ENCODE measurements around the gene IMPACT. TPM values are rescaled to one million over a fixed set of nuclear protein-coding genes. Genes with fewer than 3 reads are reported as not detected.

The IMPACT gene
- total RNA-seq, 1 donor from 2014 or later, result 6.2 TPM

DNA sequence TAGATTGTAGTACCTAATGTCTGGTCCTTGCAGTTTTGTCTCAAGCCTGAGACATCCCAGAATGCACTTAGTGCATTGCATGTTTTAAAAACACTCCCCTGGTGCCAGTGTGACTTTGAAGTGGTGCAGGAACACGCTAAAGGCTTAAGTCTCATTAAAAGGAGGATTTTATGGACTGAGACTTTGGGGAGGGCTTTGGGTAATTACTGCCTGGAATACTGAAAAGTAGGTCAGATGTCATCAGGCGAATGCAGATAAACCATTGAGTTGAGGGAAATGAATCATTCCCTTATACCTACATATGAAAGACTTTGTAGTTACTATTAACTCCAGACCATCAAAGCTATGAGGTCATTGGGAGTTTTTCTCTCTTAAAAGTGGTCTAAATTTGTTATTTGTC is 25.9 kb upstream of the IMPACT start:
- no peaks in the 10 kb centered on the region for H3K36me3 Mint-ChIP-seq (ENCODE audit: low read depth)

DNA sequence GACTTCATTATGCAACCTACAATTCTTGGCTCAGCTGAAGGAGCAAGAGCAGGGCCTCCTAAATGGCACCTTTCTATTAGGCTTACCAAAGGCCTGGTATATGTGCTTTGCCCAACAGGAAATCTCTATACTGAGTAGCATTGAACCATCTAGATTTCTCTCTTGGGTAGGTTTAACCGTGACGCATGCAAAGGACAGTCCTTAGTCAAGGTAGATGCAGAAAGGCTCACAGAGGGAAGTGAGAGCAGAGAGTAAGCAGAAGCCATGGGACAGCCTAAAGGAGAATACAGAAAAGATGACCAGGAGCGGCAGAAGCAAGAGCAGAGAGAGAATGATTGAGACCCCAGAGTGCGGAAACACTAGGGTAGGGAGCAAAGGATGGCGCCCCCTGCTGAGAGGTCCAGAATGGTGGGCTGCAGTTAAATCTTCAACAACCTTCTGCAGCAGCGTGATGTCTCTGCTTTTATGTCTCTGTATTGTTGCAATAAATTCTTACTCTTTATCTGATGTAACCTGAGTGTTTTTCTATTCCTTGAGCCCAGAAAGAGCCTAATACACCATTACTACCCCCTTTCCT is 24.2 kb upstream of the IMPACT start:
- no peaks in the 10 kb centered on the region for H3K36me3 Mint-ChIP-seq (ENCODE audit: low read depth)
- H3K27me3 Mint-ChIP-seq (ENCODE audit: low read depth), result peaks cover 68% of the 10 kb centered on the region
- intact Hi-C loops (cut with micrococcal nuclease), result no loop called here
- peaks cover 13% of the 10 kb centered on the region for H3K4me1 Mint-ChIP-seq (ENCODE audit: low read depth)
- H3K27ac Mint-ChIP-seq, result no peak overlapping the region
- DNase-seq (ENCODE audit: low spot score), result no peak
- no peaks in the 10 kb centered on the region for H3K9me3 Mint-ChIP-seq
- no peak overlapping the region for H3K4me3 Mint-ChIP-seq (ENCODE audit: low read depth)

More for the DNA sequence above, 25.9 kb upstream of the IMPACT start:
- Mint-ChIP-seq H3K27me3 (ENCODE audit: low read depth) (peaks cover 62% of the 10 kb centered on the region), H3K4me3 (ENCODE audit: low read depth) (no peak overlapping the region), H3K9me3 (no peaks in the 10 kb centered on the region), H3K27ac (no peak overlapping the region), H3K4me1 (ENCODE audit: low read depth) (peaks cover 17% of the 10 kb centered on the region)
- no peak for DNase-seq (ENCODE audit: low spot score)
- intact Hi-C loops (cut with micrococcal nuclease), result no loop called here

DNA sequence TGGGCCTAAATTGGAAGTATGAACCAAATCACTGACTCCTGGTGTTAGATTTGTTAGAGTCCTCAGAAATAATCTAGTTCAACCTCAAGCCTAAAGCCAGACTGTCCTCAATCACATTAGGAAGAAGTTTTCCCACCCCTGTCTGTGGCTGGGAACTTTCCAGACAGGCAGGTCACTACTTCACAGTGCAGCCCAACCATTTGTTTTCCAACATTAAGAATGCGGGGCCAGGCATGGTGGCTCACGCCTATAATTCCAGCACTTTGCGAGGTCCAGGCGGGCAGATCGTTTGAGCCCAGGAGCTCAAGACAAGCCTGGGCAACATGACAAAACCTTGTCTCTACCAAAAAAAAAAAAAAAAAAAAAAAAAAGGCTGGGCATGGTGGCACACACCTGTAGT is 23.4 kb upstream of the IMPACT start:
- Mint-ChIP-seq H3K4me1 (ENCODE audit: low read depth) (peaks cover 10% of the 10 kb centered on the region), H3K36me3 (ENCODE audit: low read depth) (no peaks in the 10 kb centered on the region), H3K4me3 (ENCODE audit: low read depth) (no peak overlapping the region), H3K9me3 (no peaks in the 10 kb centered on the region), H3K27ac (no peak overlapping the region), H3K27me3 (ENCODE audit: low read depth) (peaks cover 71% of the 10 kb centered on the region)
- DNase-seq (ENCODE audit: low spot score), result no peak
- intact Hi-C loops (cut with micrococcal nuclease), result no loop called here

DNA sequence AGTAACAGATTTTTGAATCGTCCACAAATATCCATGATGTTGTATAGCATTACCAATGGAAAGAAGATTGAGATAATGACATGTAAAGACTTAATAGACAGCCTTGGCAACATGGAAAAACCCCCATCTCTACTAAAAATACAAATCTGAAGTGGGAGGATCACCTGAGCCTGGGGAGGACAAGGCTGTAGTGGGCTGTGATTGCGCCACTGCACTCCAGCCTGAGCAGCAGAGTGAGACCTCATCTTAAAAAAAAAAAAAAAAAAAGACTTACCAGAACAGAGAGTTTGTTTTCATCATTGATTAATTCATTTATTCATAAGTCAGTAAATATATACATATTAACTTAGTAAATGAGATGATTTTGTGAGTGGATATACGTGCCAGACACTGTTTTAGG is 21.9 kb upstream of the IMPACT start:
- peaks cover 71% of the 10 kb centered on the region for H3K27me3 Mint-ChIP-seq (ENCODE audit: low read depth)
- no peak for DNase-seq (ENCODE audit: low spot score)

DNA sequence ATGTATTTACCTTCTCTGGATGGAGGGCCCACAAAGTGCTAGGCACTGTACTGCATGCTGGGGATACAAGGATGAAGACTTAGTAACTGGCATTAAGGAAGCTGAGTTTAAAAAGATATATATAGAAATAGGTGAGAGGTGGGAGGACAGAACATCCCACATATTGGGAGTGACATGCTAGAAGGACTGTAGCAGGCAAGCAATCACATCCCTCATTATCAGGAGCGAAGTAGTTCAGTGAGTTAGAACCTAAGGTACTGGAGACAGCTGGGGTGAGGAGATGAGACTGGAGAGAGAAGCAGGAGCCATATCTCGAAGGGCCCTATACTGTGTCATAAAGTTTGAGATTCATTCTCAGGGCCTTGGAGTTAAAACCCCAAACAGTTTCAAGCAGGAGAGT is 18.0 kb upstream of the IMPACT start:
- Mint-ChIP-seq H3K4me1 (ENCODE audit: low read depth) (peaks cover 11% of the 10 kb centered on the region), H3K9me3 (peaks cover 16% of the 10 kb centered on the region), H3K27ac (no peak overlapping the region), H3K4me3 (ENCODE audit: low read depth) (no peak overlapping the region), H3K36me3 (ENCODE audit: low read depth) (peaks cover 3% of the 10 kb centered on the region), H3K27me3 (ENCODE audit: low read depth) (peaks cover 57% of the 10 kb centered on the region)
- intact Hi-C loops (cut with micrococcal nuclease), result no loop called here
- DNase-seq (ENCODE audit: low spot score), result no peak

More for the DNA sequence above, 21.9 kb upstream of the IMPACT start:
- Mint-ChIP-seq H3K9me3 (no peaks in the 10 kb centered on the region), H3K4me1 (ENCODE audit: low read depth) (peaks cover 6% of the 10 kb centered on the region), H3K36me3 (ENCODE audit: low read depth) (no peaks in the 10 kb centered on the region), H3K4me3 (ENCODE audit: low read depth) (no peak overlapping the region), H3K27ac (no peak overlapping the region)
- intact Hi-C loops (cut with micrococcal nuclease), result no loop called here

DNA sequence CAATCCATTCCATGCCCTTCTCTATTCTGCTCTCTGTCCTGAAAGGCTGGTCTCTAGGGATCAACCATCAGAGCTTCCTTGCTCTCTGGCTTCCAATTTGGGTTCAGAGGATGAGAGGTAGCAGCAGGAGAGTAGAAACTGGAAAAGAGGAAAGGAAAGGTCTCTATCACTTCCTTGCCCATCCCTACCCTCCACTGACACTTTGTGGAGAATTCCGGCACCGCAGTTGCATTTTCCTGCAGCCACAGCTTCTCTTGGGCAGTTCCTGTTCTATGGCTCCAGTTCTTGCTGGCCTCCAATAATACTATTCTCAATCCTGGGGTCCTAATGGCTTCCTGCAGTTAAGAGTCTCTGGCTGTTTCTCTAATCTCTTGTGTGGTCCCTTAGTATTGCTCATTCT is 13.3 kb upstream of the IMPACT start:
- no peak overlapping the region for H3K27ac Mint-ChIP-seq
- H3K9me3 Mint-ChIP-seq, result peaks cover 17% of the 10 kb centered on the region
- intact Hi-C loops (cut with micrococcal nuclease), result loop anchor here (5.0 to 10.0 kb wide), 2 partner anchors 358 to 396 kb away; no protein-coding TSS in a partner anchor
- peaks cover 41% of the 10 kb centered on the region for H3K27me3 Mint-ChIP-seq (ENCODE audit: low read depth)
- H3K4me3 Mint-ChIP-seq (ENCODE audit: low read depth), result no peak overlapping the region
- H3K4me1 Mint-ChIP-seq (ENCODE audit: low read depth), result peaks cover 26% of the 10 kb centered on the region
- DNase-seq (ENCODE audit: low spot score), result no peak
- H3K36me3 Mint-ChIP-seq (ENCODE audit: low read depth), result peaks cover 4% of the 10 kb centered on the region

DNA sequence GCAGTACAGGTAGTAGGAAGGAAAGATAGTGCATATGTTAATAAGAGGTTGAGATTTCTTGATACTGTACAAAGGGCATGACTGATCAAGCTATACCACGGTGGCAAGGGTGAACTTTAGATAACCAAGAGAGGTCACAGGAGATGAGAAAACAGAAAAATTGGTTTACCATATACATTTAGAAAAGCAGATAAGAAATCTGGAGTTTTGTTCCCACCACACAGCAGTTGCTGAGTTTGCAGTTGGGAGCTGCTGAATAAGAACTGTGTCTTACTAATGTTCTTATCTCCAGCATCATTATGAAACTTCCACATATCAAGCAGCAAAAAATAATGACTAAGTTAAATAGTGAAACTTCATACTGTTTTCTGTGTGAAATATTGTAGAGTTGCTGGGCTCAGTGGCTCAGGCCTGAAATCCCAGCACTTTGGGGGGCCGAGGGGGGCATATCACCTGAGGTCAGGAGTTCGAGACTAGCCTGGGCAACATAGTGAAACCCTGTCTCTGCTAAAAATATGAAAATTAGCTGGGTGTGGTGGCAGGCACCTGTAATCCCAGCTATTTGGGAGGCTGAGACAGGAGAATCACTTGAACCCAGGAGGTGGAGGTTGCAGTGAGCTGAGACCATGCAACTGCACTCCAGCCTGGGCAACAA is 12.0 kb upstream of the IMPACT start:
- no peak overlapping the region for H3K4me3 Mint-ChIP-seq (ENCODE audit: low read depth)
- H3K4me1 Mint-ChIP-seq (ENCODE audit: low read depth), result peaks cover 26% of the 10 kb centered on the region
- peaks cover 40% of the 10 kb centered on the region for H3K27me3 Mint-ChIP-seq (ENCODE audit: low read depth)
- peaks cover 17% of the 10 kb centered on the region for H3K9me3 Mint-ChIP-seq
- DNase-seq (ENCODE audit: low spot score), result peak; percentile 32
- intact Hi-C loops (cut with micrococcal nuclease), result loop anchor here (1.0 to 10.0 kb wide), 9 partner anchors 14 to 397 kb away; partner anchors contain the start of genes HRH4 and OSBPL1A
- H3K36me3 Mint-ChIP-seq (ENCODE audit: low read depth), result peaks cover 4% of the 10 kb centered on the region
- no peak overlapping the region for H3K27ac Mint-ChIP-seq

DNA sequence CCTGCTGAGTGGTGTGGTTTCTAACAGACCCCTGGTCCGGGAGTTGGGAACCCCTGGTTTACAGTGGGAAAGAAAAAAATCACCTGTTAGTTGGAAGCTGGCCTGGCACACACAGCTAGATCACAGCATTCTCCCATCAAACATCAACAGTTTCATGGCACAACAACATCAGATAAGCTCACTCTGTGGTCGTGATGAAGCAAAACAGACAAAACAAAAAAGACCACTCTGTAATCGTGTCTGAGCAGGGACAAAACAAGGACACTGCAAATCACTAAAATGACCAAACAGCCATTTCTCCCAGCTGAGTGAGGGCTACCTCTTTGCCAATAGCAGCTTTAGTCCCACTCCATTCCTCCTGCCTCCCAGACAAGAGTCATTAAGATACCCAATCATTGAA is 9.0 kb upstream of the IMPACT start:
- Mint-ChIP-seq H3K9me3 (peaks cover 11% of the 10 kb centered on the region), H3K27ac (no peak overlapping the region), H3K4me1 (ENCODE audit: low read depth) (peaks cover 25% of the 10 kb centered on the region), H3K4me3 (ENCODE audit: low read depth) (no peak overlapping the region), H3K36me3 (ENCODE audit: low read depth) (peaks cover 4% of the 10 kb centered on the region), H3K27me3 (ENCODE audit: low read depth) (peaks cover 50% of the 10 kb centered on the region)
- no peak for DNase-seq (ENCODE audit: low spot score)
- intact Hi-C loops (cut with micrococcal nuclease), result loop anchor here (10.0 kb wide), 1 partner anchor 363 kb away; no protein-coding TSS in a partner anchor

DNA sequence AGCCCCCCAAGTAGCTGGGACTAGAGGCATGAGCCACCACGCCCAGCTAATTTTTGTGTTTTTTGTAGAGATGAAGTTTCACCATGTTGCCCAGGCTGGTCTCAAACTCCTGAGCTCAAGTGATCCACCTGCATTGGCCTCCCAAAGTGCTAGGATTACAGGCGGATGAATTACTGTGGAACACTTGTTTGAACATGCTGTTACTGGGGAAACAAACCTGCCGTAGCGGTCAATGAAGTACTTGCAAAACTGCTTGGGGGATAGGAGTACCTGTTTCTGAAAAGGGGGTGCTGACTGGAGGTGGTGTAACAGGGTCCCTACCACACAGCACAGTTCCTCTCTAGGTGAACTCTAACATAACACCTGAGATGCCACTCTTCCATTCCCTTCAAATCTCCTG is 5.9 kb upstream of the IMPACT start:
- Mint-ChIP-seq H3K27ac (no peak overlapping the region), H3K4me3 (ENCODE audit: low read depth) (no peak overlapping the region), H3K36me3 (ENCODE audit: low read depth) (peaks cover 1% of the 10 kb centered on the region), H3K4me1 (ENCODE audit: low read depth) (peaks cover 6% of the 10 kb centered on the region), H3K9me3 (peaks cover 5% of the 10 kb centered on the region), H3K27me3 (ENCODE audit: low read depth) (peaks cover 65% of the 10 kb centered on the region)
- no peak for DNase-seq (ENCODE audit: low spot score)
- intact Hi-C loops (cut with micrococcal nuclease), result no loop called here

DNA sequence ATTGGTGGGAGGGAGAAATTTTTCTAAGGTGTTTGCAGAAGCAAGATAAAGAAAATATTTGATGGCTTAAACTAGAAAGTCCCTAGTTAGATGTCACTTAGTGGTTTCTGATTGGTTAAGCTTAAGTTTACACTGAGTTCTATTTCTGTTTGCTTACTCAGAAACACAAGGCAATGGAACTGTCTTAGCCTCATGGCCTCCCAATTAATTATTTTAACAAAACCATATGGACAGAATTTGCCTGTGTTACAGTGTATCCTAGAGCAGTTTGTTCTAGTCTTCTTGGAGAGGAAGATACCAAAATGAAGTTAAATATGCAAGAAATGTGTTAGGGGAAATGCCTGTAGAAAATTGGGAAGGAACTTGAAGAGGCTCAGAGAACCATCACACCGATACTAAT is 4.6 kb upstream of the IMPACT start:
- Mint-ChIP-seq H3K27me3 (ENCODE audit: low read depth) (peaks cover 63% of the 10 kb centered on the region), H3K9me3 (peaks cover 12% of the 10 kb centered on the region), H3K4me1 (ENCODE audit: low read depth) (peaks cover 4% of the 10 kb centered on the region), H3K4me3 (ENCODE audit: low read depth) (no peak overlapping the region), H3K36me3 (ENCODE audit: low read depth) (peaks cover 10% of the 10 kb centered on the region), H3K27ac (no peak overlapping the region)
- DNase-seq (ENCODE audit: low spot score), result no peak
- intact Hi-C loops (cut with micrococcal nuclease), result no loop called here

DNA sequence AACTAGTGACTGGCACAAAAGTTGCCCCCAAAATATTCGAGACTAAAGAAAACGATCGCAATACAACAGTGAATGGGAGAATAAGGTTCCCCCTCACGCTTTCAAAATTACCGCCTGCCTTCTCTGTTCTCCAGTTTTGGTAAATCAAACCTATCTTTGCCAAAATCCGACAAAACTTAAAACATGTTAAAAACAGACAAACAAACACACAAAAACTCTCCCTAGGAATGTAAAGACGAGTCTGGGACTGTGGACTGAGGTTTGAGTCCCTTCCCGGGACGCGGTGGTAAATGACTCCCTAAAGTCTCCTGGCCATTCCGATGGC is 435 bp upstream of the IMPACT start:
- H3K4me1 Mint-ChIP-seq (ENCODE audit: low read depth), result peaks cover 10% of the 10 kb centered on the region
- intact Hi-C loops (cut with micrococcal nuclease), result no loop called here
- H3K27ac Mint-ChIP-seq, result peak overlapping the region; percentile 21

DNA sequence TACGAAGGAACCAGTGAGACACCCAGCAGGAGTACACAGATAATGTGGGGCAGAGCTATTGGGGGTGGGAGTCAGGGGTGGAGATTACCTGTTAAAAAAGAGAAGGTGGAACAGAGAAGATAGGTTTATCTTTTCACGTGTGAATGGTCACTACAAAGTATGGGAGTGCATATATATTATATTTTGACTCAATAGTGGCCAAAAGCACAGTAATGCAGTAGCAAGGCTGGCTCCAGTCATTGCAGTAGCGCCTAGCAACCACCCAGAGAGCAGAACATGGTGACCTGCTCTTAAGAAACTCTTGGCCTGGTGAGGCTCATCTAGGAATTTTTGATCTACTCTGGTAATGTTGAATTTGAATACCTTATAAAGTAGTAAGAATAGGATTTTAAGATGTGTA is 1.0 kb downstream of the IMPACT start:
- peaks cover 31% of the 10 kb centered on the region for H3K36me3 Mint-ChIP-seq (ENCODE audit: low read depth)
- H3K27me3 Mint-ChIP-seq (ENCODE audit: low read depth), result peaks cover 31% of the 10 kb centered on the region
- H3K9me3 Mint-ChIP-seq, result peaks cover 23% of the 10 kb centered on the region
- intact Hi-C loops (cut with micrococcal nuclease), result no loop called here
- peak overlapping the region; percentile 82 for H3K4me3 Mint-ChIP-seq (ENCODE audit: low read depth)
- peaks cover 11% of the 10 kb centered on the region for H3K4me1 Mint-ChIP-seq (ENCODE audit: low read depth)
- no peak for DNase-seq (ENCODE audit: low spot score)
- H3K27ac Mint-ChIP-seq, result no peak overlapping the region

More for the DNA sequence above, 435 bp upstream of the IMPACT start:
- Mint-ChIP-seq H3K27me3 (ENCODE audit: low read depth) (peaks cover 38% of the 10 kb centered on the region), H3K36me3 (ENCODE audit: low read depth) (peaks cover 26% of the 10 kb centered on the region), H3K9me3 (peaks cover 23% of the 10 kb centered on the region), H3K4me3 (ENCODE audit: low read depth) (peak overlapping the region; percentile 68)
- DNase-seq (ENCODE audit: low spot score), result no peak

DNA sequence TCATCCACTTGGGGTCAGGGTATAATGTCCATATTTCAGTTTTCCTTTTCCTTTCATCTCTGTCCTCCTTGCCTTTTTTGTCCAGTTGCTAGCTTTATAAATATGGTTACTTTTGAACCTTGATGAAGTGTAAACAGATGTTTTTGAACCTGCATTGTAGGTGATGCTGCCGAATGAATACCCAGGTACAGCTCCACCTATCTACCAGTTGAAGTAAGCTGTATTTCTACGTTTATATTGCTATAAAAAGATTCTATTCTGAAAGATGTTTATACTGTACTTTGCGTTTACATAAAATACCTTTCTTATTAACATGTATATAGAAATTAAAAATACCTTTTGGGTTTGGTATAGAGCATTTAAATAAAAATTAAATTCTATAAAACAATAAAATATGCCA is 2.2 kb downstream of the IMPACT start:
- intact Hi-C loops (cut with micrococcal nuclease), result loop anchor here (2.0 kb wide), 1 partner anchor 14 kb away; no protein-coding TSS in a partner anchor
- peaks cover 14% of the 10 kb centered on the region for H3K4me1 Mint-ChIP-seq (ENCODE audit: low read depth)
- peaks cover 23% of the 10 kb centered on the region for H3K9me3 Mint-ChIP-seq
- no peak for DNase-seq (ENCODE audit: low spot score)
- no peak overlapping the region for H3K27ac Mint-ChIP-seq
- peaks cover 24% of the 10 kb centered on the region for H3K27me3 Mint-ChIP-seq (ENCODE audit: low read depth)
- peaks cover 35% of the 10 kb centered on the region for H3K36me3 Mint-ChIP-seq (ENCODE audit: low read depth)
- no peak overlapping the region for H3K4me3 Mint-ChIP-seq (ENCODE audit: low read depth)
